Testis (tissue), 3 donors: ENCODE results near the gene MTFMT. TPM values are rescaled to one million over a fixed set of nuclear protein-coding genes. Genes with fewer than 3 reads are reported as not detected.
A peak's percentile ranks its signal among the peaks of the same experiment; 100 is the strongest.

ENCODE experiments used
- DNase-seq: peaks from one replicate; pipeline ENCODE4 v3.0.0-alpha.2; 2019
- H3K27ac ChIP-seq, 2 donors: fragments of 200-600 bp; sonication (generic); one replicate each; pipeline ENCODE4 v1.5.1; 2019
- H3K27me3 ChIP-seq: fragments of 200-600 bp; sonication (generic); one replicate; pipeline ENCODE4 v1.5.1; 2019
- H3K36me3 ChIP-seq: fragments of 200-600 bp; sonication (generic); one replicate; pipeline ENCODE4 v1.5.1; 2017; ENCODE audit warnings: low read depth; ENCODE audit errors: missing control alignments
- H3K4me1 ChIP-seq: fragments of 200-600 bp; sonication (generic); one replicate; pipeline ENCODE4 v1.5.1; 2019
- H3K4me3 ChIP-seq, 2 donors: fragments of 200-600 bp; sonication (generic); one replicate each; pipeline ENCODE4 v1.5.1; 2017 to 2019
- H3K9me3 ChIP-seq: fragments of 200-600 bp; sonication (generic); one replicate; pipeline ENCODE4 v1.5.1; 2017
- CTCF ChIP-seq, 3 experiments: fragments of 450-650 bp in 2 of 3; fragments of 200-600 bp in 1 of 3; sonication (generic) in 1 of 3; IDR thresholded peaks; one replicate each; pipeline ENCODE4 v1.5.1; 2016 to 2019; ENCODE audit warnings: antibody characterized with exemption in 3 of 3, mild to moderate bottlenecking in 2 of 3, moderate library complexity in 1 of 3
- POLR2A ChIP-seq: fragments of 450-650 bp; IDR thresholded peaks from one replicate; pipeline ENCODE4 v1.6.1; 2017; ENCODE audit warnings: antibody characterized with exemption, mild to moderate bottlenecking, moderate library complexity
- WGBS, 2 donors: methylation state at CpG; one replicate each; pipeline ENCODE4 v1.1.5; 2018; 5-methylcytosine and 5-hydroxymethylcytosine counted together
- intact Hi-C: fragments of 100-400 bp; cut with DNase I; formaldehyde crosslinking; loops from one replicate; pipeline ENCODE4 v1.15.1; 2023; ENCODE audit warnings: low total_unique reads
- polyA plus RNA-seq: library from polyadenylated mRNA; stranded (reverse); fragments of 350-450 nt; fragmentation: Illumina TruSeq; extraction: RNeasy Lipid Tissue Mini Kit (QIAGEN cat#74804); gene quantifications from one replicate; pipeline ENCODE4 v1.2.3, GENCODE V29; 2014; ENCODE audit warnings: low read depth, low replicate concordance; ENCODE audit not compliant: insufficient read depth
- total RNA-seq, 2 donors: library from RNA; depleted of rRNA; stranded (reverse); fragments of >200 nt; gene quantifications; one replicate each; pipeline ENCODE4 v1.2.3, GENCODE V29; 2016

The MTFMT gene
- total and polyA plus RNA-seq, 3 donors from 2014 or later, result 12.1 to 34.4 (median 33.9) TPM

- no peak overlapping the region for H3K27ac ChIP-seq
- no peaks in the 10 kb centered on the region for H3K9me3 ChIP-seq
- H3K4me3 ChIP-seq, result peak overlapping the region; percentile 90 to 96
- TF ChIP-seq CTCF (IDR thresholded peaks at IDR 0.05), result no peak
- no peak for TF ChIP-seq POLR2A
- no peaks in the 10 kb centered on the region for H3K27me3 ChIP-seq
- H3K36me3 ChIP-seq, result no peaks in the 10 kb centered on the region
- 35 to 59% methylated on average over 12 of the region's 12 CpGs for WGBS, 2 donors
- intact Hi-C loops, result loop anchor here (10.0 kb wide), 1 partner anchor 55 kb away; no protein-coding TSS in a partner anchor
- DNase-seq, result no peak
- peaks cover 4% of the 10 kb centered on the region for H3K4me1 ChIP-seq
Observed at GRCh38 chr15:65029736-65030208, 333 bp upstream of the MTFMT start.

- Histone ChIP-seq H3K36me3 (no peaks in the 10 kb centered on the region), H3K4me3 (peak overlapping the region; percentile 90 to 96), H3K27me3 (no peaks in the 10 kb centered on the region), H3K4me1 (peaks cover 4% of the 10 kb centered on the region), H3K27ac (no peak overlapping the region), H3K9me3 (no peaks in the 10 kb centered on the region)
- 42 to 49% methylated on average over 10 of the region's 10 CpGs for WGBS, 2 donors
- DNase-seq, result no peak
- intact Hi-C loops, result no loop called here
- TF ChIP-seq CTCF (IDR thresholded peaks at IDR 0.05) (no peak), POLR2A (no peak)
Observed at GRCh38 chr15:65028338-65028737, 1.1 kb downstream of the MTFMT start.

- H3K4me1 ChIP-seq, result peaks cover 4% of the 10 kb centered on the region
- H3K27me3 ChIP-seq, result no peaks in the 10 kb centered on the region
- no peak overlapping the region for H3K4me3 ChIP-seq
- DNase-seq, result no peak
- no peaks in the 10 kb centered on the region for H3K36me3 ChIP-seq
- 63 to 81% methylated on average over 1 of the region's 1 CpG for WGBS, 2 donors
- no peak for TF ChIP-seq CTCF (IDR thresholded peaks at IDR 0.05)
- TF ChIP-seq POLR2A, result no peak
- no peaks in the 10 kb centered on the region for H3K9me3 ChIP-seq
- no peak overlapping the region for H3K27ac ChIP-seq
- intact Hi-C loops, result no loop called here
Observed at GRCh38 chr15:65027593-65027992, 1.8 kb downstream of the MTFMT start.

GRCh38 chr15:65026756-65027155 lies 2.7 kb downstream of the MTFMT start:
- Histone ChIP-seq H3K4me1 (peaks cover 4% of the 10 kb centered on the region), H3K27ac (no peak overlapping the region), H3K4me3 (no peak overlapping the region), H3K27me3 (no peaks in the 10 kb centered on the region), H3K9me3 (no peaks in the 10 kb centered on the region), H3K36me3 (no peaks in the 10 kb centered on the region)
- WGBS, 2 donors, result 90 to 92% methylated on average over 6 of the region's 6 CpGs
- DNase-seq, result no peak
- intact Hi-C loops, result no loop called here
- no peak for TF ChIP-seq POLR2A
- no peak for TF ChIP-seq CTCF (IDR thresholded peaks at IDR 0.05)

GRCh38 chr15:65021488-65021887 lies 8.0 kb downstream of the MTFMT start:
- intact Hi-C loops, result no loop called here
- no peak overlapping the region for H3K27ac ChIP-seq
- no peaks in the 10 kb centered on the region for H3K27me3 ChIP-seq
- H3K36me3 ChIP-seq, result no peaks in the 10 kb centered on the region
- H3K4me3 ChIP-seq, result no peak overlapping the region
- H3K9me3 ChIP-seq, result no peaks in the 10 kb centered on the region
- no peak for DNase-seq
- TF ChIP-seq POLR2A, result no peak
- TF ChIP-seq CTCF (IDR thresholded peaks at IDR 0.05), result no peak
- no peaks in the 10 kb centered on the region for H3K4me1 ChIP-seq
